Measurements from ENCODE around the gene LPCAT1.
"Not testable (repeated sequence)": the region's sequence is repeated elsewhere in the genome, so short reads cannot be mapped to it uniquely, and the experiment has no call there.

Gene LPCAT1

DNA sequence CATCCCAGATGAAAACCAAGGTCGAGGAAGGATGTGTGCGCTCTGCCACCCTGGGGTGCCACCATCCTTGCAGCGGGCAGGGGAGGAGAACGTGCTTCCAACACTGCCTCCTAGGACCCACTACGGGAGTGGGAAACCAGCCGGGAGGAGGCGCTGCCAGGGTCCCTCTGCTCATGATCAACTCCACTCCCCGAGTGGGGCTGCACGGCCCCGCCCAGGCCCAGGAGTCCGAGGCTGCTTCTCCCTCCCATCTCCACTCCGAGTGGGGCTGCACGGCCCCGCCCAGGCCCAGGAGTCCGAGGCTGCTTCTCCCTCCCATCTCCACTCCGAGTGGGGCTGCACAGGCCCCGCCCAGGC, 48.2 kb downstream of the LPCAT1 start:
- H3K27me3 Mint-ChIP-seq; H3K4me1 Mint-ChIP-seq (ENCODE audit: low read depth); H3K4me3 Mint-ChIP-seq; H3K9me3 Mint-ChIP-seq; H3K27ac Mint-ChIP-seq: not testable (repeated sequence)
- peak; percentile 15 for DNase-seq
- peaks cover 90% of the 10 kb centered on the region for H3K36me3 Mint-ChIP-seq (ENCODE audit: low read depth)

- Mint-ChIP-seq H3K36me3 (ENCODE audit: low read depth) (peaks cover 90% of the 10 kb centered on the region), H3K9me3 (no peaks in the 10 kb centered on the region), H3K27ac (no peak overlapping the region), H3K27me3 (no peaks in the 10 kb centered on the region), H3K4me1 (ENCODE audit: low read depth) (peaks cover 10% of the 10 kb centered on the region), H3K4me3 (no peak overlapping the region)
- peak; percentile 22 for DNase-seq
Observed at GRCh38 chr5:1474866-1475543, 48.8 kb downstream of the LPCAT1 start.

DNA sequence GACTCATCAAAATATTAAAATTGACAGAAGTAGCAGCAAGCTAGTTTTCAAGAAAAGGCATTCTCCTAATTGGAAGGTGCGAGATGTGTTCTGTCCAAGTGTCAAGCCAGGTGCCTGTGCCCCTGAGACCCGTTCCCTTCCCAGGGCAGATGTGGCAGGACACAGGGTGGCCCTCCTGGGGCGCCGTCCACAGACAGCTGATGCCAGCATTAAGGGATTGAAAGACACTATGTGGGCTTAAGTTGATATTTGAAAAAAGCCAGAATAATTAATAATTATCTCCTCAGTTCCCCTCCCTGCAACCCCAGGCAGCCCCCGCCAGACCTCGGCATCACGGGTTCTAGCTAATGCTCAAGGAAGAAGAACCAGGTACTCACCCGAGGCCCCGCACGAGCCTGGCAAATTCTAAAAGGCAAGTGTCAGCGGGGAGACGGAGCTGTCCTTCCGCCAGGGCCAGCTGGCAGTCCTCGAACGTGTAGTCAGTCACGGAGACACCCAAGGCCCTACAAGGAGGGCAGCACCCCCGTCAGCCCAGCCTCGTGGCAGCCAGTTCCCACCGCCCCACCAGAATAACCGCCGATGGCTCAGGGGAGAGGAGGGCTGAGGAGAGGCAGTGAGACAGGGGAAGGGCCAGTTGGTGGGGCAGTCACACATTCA, 49.4 kb downstream of the LPCAT1 start:
- no peak overlapping the region for H3K27ac Mint-ChIP-seq
- no peak overlapping the region for H3K4me3 Mint-ChIP-seq
- H3K9me3 Mint-ChIP-seq = no peaks in the 10 kb centered on the region
- peaks cover 10% of the 10 kb centered on the region for H3K4me1 Mint-ChIP-seq (ENCODE audit: low read depth)
- DNase-seq = peak; percentile 21
- peaks cover 95% of the 10 kb centered on the region for H3K36me3 Mint-ChIP-seq (ENCODE audit: low read depth)
- no peaks in the 10 kb centered on the region for H3K27me3 Mint-ChIP-seq

DNA sequence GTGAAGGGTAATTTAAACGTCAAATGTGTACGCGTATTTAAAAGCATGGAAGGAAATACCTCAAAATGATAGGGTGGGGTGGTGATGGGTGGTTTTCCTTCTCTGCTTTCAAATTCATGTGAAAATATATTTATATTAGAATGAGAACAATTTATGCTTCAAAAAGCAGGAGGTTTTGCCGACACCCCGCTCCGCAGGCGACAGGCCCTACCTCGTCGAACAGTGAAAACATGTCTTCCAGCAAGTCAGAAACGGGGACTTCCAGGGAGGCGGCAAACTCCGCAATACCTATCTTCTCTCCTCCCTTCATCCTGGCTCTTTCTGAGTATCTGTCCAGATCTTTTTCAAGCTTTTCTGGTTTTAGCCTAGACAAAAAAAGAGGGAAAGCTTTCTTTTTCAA, 50.0 kb downstream of the LPCAT1 start:
- no peak for DNase-seq
- Mint-ChIP-seq H3K36me3 (ENCODE audit: low read depth) (peaks cover 91% of the 10 kb centered on the region), H3K4me1 (ENCODE audit: low read depth) (peaks cover 10% of the 10 kb centered on the region), H3K27ac (no peak overlapping the region), H3K27me3 (no peaks in the 10 kb centered on the region), H3K4me3 (no peak overlapping the region), H3K9me3 (no peaks in the 10 kb centered on the region)

- Mint-ChIP-seq H3K4me1 (ENCODE audit: low read depth) (peaks cover 10% of the 10 kb centered on the region), H3K36me3 (ENCODE audit: low read depth) (peaks cover 91% of the 10 kb centered on the region), H3K27ac (peak overlapping the region; percentile 33), H3K4me3 (no peak overlapping the region), H3K9me3 (no peaks in the 10 kb centered on the region), H3K27me3 (no peaks in the 10 kb centered on the region)
- DNase-seq = peak; percentile 27
Observed at GRCh38 chr5:1472964-1473628, 50.7 kb downstream of the LPCAT1 start.

DNA sequence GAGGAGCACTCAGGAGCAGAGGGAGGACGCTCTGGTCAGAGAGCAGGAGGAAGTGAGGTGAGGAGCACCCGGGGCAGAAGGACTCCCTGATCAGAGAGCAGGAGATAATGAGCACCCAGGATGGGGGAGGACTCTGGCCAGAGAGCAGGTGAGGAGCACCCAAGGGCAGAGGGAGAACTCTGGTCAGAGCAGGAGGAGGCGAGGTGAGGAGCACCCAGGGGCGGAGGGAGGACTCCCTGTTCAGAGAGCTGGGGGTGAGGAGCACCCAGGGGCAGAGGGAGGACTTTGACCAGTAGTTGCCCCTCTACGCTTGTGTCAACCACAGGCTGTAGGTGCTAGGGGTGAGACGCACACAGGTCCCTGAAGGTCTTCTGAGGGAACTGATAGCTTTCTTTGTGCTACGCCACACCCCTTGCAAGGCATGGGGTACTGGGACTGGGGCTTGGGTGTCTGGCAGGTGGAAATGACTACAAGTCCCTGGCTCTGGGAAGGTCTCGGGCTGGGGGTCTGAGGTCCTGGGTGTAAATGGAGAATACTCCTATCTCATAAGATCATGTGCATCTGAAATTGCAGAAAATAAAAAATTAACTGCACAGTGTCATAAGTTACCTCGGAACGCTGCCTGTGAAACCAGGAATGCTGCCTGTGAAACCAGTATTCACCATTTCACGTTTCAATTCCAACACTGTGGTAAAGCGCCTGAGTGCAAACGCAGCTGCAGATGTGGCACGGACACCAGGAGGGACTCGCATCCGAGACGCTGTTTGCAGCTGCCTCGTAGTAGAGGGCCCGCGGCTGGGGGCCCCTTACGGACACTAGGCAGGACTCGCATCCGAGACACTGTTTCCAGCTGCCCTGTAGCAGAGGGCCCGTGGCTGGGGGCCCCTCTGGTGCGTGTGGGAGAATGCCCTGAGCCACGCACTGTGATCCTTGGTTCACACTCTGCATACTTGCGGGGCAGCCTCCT, 51.5 kb downstream of the LPCAT1 start:
- peak; percentile 17 for DNase-seq
- H3K4me1 Mint-ChIP-seq (ENCODE audit: low read depth) = peaks cover 10% of the 10 kb centered on the region

DNA sequence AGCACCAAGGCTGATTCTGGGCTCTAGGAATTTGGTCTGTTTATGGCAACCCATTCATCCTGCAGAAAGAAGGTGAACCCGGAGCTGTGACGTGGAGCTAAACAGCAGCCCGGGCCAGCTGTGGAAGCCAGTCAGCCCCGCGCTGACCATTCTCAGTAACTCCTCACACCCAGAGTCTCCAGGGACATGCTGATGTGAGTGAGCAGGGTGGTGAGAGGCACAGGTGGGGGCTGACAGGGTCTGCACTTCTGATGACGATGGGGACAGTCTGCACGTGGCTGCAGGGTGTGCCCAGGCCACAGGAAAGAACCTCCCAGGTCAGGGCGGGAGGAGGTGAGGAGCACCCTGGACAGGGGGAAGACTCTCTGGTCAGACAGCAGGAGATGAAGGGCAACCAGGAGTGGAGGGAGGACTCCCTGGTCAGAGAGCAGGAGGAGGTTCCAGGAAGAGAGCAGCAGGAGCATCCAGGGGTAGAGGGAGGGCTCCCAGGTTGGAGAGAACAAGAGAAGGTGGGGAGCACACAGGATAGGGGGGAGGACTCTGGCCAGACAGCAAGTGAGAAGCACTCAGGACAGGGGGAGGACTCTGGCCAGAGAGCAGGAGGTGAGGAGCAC, 52.4 kb downstream of the LPCAT1 start:
- Mint-ChIP-seq H3K4me3 (no peak overlapping the region), H3K27me3 (no peaks in the 10 kb centered on the region), H3K36me3 (ENCODE audit: low read depth) (peaks cover 91% of the 10 kb centered on the region), H3K9me3 (no peaks in the 10 kb centered on the region), H3K27ac (peak overlapping the region; percentile 26), H3K4me1 (ENCODE audit: low read depth) (peaks cover 10% of the 10 kb centered on the region)
- peak; percentile 22 for DNase-seq

More for the DNA sequence above, 51.5 kb downstream of the LPCAT1 start:
- H3K4me3 Mint-ChIP-seq = no peak overlapping the region
- peaks cover 92% of the 10 kb centered on the region for H3K36me3 Mint-ChIP-seq (ENCODE audit: low read depth)
- no peak overlapping the region for H3K27ac Mint-ChIP-seq
- H3K27me3 Mint-ChIP-seq = no peaks in the 10 kb centered on the region
- H3K9me3 Mint-ChIP-seq = no peaks in the 10 kb centered on the region

DNA sequence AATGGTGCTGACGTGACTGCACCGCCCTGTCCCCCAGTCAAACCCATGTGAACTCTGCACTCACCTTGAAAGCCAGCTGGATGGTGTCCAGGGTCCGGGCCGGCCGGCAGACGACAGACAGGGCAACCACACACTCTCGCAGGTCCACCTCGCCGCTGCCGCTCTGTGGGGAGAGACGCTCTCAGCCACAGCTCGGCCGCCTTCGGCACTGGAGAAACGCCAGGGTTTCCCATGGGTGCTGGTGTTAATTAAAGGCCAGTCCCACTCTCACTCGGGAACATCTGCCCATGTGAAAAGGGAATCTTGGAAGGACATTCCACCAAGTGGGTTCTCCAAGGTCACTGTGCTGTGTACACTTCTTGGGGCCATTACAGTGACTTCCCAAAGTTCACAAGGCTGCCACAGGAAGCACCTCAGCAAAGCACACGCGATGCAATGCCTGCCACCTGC, 53.0 kb downstream of the LPCAT1 start:
- Mint-ChIP-seq H3K4me3 (no peak overlapping the region), H3K9me3 (peaks cover 1% of the 10 kb centered on the region), H3K27me3 (no peaks in the 10 kb centered on the region), H3K4me1 (ENCODE audit: low read depth) (peaks cover 10% of the 10 kb centered on the region), H3K27ac (peak overlapping the region; percentile 73), H3K36me3 (ENCODE audit: low read depth) (peaks cover 91% of the 10 kb centered on the region)
- peak; percentile 24 for DNase-seq

DNA sequence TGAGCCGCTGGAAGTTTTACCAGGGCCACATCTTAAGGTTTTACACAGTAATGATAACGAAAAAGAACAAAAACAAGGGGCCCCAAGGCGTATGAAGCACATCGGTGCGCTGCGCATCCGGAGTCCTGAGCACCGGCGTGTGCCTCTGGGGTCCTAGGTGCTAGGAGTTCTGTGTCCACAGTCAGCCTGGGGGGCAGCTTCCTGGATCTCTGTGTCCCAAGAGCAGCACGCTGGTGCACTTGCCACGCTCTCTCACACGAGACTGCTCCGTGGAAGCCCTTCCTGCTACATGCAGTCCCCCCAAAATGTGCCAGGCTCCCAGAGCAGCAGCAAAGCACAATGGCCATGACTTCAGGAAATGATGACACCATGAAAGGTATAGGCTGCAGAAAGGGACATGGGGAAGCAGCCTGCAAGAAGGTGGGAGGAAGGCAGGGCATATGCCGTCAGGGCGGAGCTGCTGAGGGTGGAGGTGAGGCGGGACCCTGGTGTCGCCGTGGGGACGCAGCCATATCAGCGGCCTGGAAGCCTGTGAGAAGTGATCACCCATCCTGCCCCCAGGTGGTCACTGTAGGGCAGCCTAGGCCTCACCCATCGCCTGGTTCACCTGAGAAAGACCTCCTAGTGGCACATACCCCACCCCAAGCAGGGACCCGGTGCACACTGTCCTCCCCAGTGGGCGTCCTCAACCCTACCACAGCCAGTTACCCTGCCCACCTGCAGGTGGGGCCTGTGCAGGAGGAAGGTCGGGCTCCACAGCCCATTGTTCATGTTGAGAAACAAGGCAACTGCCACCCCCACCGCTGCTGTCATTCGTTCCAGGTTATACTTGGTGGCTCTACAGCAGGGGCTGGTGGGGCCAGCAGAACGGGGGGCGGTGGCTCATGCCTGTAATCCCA, 54.9 kb downstream of the LPCAT1 start:
- DNase-seq = peak; percentile 25
- Mint-ChIP-seq H3K4me3 (no peak overlapping the region), H3K9me3 (peaks cover 12% of the 10 kb centered on the region), H3K36me3 (ENCODE audit: low read depth) (peaks cover 93% of the 10 kb centered on the region), H3K27ac (no peak overlapping the region), H3K4me1 (ENCODE audit: low read depth) (peaks cover 10% of the 10 kb centered on the region), H3K27me3 (no peaks in the 10 kb centered on the region)

DNA sequence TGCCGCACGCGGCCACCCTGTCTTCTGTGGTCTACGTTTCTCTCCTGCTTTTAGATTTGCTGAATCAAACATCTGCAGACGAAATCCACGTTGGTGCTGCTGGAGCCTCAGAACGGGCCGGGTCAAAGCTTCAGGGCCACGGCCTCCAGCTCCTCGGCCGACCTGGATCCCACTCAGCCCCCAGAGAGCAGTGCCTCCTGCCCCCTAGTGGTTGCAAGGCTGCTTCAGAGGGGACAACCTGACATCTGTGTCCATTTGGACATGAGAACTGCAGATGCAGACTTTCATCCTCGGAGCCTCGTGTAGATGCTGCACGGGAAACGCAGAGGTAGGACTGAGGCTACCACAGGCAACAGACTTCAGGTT, 55.5 kb downstream of the LPCAT1 start:
- Mint-ChIP-seq H3K36me3 (ENCODE audit: low read depth) (peaks cover 93% of the 10 kb centered on the region), H3K27me3 (no peaks in the 10 kb centered on the region), H3K9me3 (peaks cover 12% of the 10 kb centered on the region), H3K27ac (peak overlapping the region; percentile 53), H3K4me1 (ENCODE audit: low read depth) (peaks cover 10% of the 10 kb centered on the region), H3K4me3 (no peak overlapping the region)
- peak; percentile 51 for DNase-seq

GRCh38 chr5:1467341-1468246, 56.2 kb downstream of the LPCAT1 start:
- peak; percentile 23 for DNase-seq
- peaks cover 93% of the 10 kb centered on the region for H3K36me3 Mint-ChIP-seq (ENCODE audit: low read depth)
- peak overlapping the region; percentile 53 for H3K27ac Mint-ChIP-seq
- H3K4me1 Mint-ChIP-seq (ENCODE audit: low read depth) = peaks cover 10% of the 10 kb centered on the region
- no peaks in the 10 kb centered on the region for H3K27me3 Mint-ChIP-seq
- H3K9me3 Mint-ChIP-seq = peaks cover 12% of the 10 kb centered on the region
- no peak overlapping the region for H3K4me3 Mint-ChIP-seq

DNA sequence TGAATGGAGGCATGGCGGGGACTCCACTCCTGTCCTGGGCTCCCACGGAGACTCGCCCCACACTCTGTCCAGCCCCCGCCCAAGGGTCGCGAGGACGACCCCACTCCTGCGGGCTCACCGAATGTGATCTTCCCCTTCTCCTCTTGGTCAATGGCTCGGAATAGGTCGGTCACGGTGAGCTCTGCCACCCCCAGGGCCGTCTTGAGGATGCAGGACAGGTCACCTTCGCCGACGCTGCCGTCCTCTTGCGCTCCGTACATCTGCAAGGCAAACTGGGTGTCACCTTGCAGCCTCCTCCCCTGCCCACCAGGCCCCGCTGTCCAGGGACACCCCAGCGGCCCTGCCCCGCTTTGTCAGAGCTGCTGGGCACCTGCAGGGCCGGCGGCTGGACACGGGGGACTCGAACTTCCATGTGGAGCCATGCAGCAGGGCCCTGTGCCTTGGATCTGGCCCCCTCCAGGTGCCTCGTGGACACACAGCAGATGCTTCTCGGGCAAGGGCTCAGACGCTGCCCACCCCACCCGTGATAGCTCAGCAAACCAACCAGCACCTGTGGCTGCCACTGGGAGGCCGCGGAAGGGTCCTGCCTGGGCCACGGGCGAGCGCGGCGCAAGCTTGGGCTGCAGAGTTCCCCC, 57.0 kb downstream of the LPCAT1 start:
- no peak overlapping the region for H3K4me3 Mint-ChIP-seq
- peaks cover 12% of the 10 kb centered on the region for H3K9me3 Mint-ChIP-seq
- peak; percentile 22 for DNase-seq
- H3K36me3 Mint-ChIP-seq (ENCODE audit: low read depth) = peaks cover 93% of the 10 kb centered on the region
- no peak overlapping the region for H3K27ac Mint-ChIP-seq
- peaks cover 10% of the 10 kb centered on the region for H3K4me1 Mint-ChIP-seq (ENCODE audit: low read depth)
- H3K27me3 Mint-ChIP-seq = no peaks in the 10 kb centered on the region
